OCI-LY1 (cell line): ENCODE results near the gene ME3.

ENCODE experiments used
- CTCF ChIP-seq: fragments of 200-600 bp; sonication (generic), shearing (Covaris generic); IDR thresholded peaks from 2 replicates; pipeline ENCODE4 v1.5.1; 2017; ENCODE audit warnings: mild to moderate bottlenecking, antibody characterized with exemption, low read length, moderate library complexity, mixed read lengths
- EZH2 ChIP-seq: fragments of 200-600 bp; sonication (generic), shearing (Covaris generic); IDR thresholded peaks from 2 replicates; pipeline ENCODE4 v1.8.0; 2017; ENCODE audit warnings: borderline replicate concordance, mixed run types, mild to moderate bottlenecking, antibody characterized with exemption, low read length, moderate library complexity, mixed read lengths

- TF ChIP-seq CTCF: no peak
- TF ChIP-seq EZH2: no peak
Observed at GRCh38 chr11:86686531-86686930, 14.1 kb upstream of the ME3 start.
